ENCODE data around the gene CHPF2.

Gene CHPF2, protein sequence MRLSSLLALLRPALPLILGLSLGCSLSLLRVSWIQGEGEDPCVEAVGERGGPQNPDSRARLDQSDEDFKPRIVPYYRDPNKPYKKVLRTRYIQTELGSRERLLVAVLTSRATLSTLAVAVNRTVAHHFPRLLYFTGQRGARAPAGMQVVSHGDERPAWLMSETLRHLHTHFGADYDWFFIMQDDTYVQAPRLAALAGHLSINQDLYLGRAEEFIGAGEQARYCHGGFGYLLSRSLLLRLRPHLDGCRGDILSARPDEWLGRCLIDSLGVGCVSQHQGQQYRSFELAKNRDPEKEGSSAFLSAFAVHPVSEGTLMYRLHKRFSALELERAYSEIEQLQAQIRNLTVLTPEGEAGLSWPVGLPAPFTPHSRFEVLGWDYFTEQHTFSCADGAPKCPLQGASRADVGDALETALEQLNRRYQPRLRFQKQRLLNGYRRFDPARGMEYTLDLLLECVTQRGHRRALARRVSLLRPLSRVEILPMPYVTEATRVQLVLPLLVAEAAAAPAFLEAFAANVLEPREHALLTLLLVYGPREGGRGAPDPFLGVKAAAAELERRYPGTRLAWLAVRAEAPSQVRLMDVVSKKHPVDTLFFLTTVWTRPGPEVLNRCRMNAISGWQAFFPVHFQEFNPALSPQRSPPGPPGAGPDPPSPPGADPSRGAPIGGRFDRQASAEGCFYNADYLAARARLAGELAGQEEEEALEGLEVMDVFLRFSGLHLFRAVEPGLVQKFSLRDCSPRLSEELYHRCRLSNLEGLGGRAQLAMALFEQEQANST

DNA sequence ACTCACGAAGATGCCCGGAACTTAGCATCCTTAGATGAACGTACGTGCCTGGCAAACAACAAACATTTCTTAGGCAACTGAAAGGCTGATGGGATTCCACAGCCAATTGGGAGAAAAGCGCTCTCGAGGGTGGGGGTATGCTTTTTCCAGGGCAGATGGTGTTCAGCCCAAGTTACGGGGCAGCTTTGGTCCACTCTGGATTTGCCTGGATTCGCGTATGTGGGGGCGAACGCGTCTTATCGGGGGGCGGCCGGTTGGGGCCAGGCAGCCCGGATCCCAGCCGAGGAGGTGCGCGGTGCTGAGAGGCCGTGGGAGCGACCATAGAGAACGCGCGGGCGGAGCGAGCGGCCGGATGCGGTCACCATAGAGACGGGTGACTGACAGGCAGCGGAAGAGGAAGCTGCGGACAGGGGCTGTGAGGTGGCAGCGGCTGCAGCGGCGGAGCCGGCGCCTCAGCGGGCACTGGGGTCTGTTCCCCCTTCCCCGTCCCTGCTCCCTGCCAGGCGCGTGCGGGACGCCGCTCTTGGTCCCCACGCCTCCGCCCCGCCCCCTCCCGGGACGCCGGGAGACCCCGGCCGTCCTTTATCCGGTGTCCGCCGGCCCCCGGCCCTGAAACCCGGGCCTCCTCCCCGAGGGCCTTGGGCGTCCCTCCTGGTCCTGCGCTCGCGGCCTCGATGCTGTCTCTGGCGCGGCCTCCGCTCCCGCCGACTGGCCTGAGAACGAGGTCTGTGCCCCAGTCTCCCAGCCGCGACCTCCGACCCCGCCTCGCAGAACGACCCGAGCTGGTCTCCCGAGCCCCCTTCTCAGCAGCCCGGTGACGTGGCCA lies at the start of gene CHPF2:
Gene CHPF2, plus strand, starts transcription at position 393 of the 826 bp plus-strand sequence. CDS start 1,529 bp downstream, outside the sequence.
- DNase-seq (ENCODE audit: low read depth in 2 of 2) = peak; percentile 82 to 91

DNA sequence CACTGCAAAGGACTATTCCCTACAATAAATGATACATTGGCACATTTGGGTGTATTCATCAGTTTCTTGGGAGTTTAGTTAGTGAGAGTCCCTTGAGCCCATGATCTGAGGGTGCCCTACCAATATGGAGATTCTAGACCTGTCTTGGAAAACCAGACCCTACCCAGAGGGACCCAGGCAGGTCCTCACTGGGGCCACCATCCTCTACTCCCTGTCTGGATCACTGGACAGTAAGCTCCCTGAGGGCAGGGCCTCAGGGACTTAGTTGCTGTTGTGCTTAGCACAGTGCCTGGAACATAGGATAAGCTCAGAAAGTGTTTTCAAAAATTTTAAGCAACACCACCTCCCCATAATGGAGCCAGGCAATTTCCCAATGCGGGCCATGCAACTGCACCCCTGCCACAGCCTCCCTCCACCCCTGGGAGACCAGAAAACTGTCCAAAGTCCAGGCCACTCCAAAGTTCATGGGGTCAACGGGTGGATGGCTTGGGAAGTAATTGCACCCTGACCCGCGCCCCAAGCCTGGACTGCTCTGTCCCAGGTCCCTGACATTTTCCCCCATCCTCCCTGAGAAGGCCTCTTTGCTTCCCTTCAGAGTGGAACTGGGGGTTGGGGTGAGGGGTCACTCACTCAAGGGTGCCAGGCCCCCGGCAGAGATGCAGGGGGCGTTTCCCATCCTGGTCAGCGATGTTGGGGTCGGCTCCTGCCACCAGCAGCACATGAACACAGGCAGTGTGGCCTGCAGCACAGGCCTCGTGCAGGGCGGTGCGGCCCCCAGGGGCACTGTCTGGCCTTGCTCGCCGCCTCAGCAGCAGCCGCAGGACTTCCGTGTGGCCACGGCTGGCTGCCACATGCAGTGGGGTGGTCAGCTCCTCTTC lies 46.3 kb upstream of the CHPF2 start:
- DNase-seq (ENCODE audit: low read depth in 2 of 2) = no peak

DNA sequence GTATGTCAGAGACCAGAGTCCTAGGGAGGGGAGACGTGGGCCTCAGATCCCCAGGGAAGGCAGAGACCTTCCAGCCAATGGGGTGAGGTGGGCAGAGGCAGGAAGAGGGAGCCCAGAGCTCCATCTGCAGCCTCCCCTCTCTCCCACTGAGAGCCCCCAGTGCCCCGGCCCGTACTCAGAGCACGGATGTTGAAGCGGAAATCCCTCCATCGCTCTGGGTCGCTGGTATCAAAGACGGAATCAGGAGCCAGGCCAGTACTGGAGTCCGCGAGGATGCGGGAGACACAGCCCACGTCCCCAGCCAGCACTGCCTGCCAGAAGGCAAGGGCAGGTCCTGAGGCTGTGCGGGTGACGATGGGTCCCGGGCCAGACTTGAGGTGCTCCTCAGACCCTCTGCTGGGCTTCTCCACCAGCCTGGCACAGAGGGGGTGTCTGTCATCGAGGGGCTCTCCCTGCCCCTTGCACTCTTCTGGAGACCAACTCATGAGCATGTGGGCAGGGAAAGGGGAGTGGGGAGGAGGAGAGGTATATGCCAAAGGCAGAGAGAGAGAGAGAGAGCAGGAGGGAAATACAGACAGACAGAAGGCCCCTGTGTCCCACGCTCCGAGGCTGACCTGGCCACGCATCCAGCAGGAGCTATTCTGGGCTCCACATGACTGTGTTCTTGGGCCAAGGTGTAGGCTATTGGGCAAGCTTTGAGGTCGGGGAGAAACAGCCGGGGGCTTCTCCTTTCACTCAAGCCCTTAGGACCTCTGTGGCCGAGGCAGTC lies 45.5 kb upstream of the CHPF2 start, which contains the start of gene ASB10:
Gene ASB10, minus strand, starts transcription at position 611 of the 769 bp plus-strand sequence. Its CDS starts 120 bp downstream, at position 491.
- DNase-seq (ENCODE audit: low read depth in 2 of 2) = no peak

- DNase-seq (ENCODE audit: low read depth in 2 of 2) = no peak
Measured at GRCh38 chr7:151187409-151188251, 44.7 kb upstream of the CHPF2 start.

DNA sequence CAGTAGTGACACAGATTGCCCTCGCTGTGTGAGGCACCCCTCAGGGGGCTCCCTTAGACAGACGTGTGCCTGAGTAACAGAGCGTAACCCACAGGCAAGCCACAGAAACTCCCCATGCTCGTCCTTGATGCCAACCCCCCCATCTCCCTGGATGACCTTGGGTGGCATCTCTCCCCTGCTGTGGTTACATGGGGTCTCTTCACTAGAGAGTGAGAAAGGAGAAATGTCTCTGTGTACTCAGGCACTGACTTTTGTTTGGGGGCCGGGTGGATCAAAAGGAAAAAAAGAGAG lies 44.1 kb upstream of the CHPF2 start:
- DNase-seq (ENCODE audit: low read depth in 2 of 2) = no peak

DNA sequence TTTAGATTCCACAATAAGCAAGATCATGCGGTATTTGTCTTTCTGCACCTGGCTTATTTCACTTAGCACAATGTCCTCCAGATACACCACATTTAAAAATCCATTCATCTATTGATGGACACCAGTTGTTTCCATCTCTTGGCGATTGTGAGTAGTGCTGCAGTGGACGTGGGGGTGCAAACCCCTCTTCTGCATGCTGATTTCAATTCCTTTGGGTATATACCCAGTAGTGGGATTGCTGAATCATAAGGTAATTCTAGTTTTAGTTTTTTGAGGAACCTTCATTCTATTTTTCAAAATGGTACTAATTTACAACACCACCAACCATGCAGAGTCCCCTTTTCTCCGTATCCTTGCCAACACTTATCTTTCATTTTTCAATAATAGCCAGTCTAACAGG lies 43.2 kb upstream of the CHPF2 start:
- no peak for DNase-seq (ENCODE audit: low read depth in 2 of 2)

DNA sequence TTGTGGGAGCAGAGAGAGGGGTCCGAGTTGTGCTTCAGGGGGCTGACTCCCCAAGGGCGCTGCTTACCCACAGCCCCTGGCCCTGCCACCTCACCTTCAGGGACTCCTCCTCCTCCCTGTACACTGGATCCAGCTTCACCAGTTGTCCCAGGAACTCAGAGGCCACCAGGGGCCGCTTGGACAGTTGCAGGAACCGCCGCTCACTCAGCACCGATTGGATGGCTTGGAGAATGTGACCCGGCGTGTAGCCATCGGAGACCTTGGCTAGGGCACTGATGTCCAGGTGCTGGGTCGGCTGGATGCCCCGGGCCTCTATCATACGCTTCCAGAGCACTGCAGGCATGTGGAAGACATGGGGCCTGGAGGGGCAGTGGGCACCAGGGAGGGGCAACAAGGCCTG lies 40.7 kb upstream of the CHPF2 start:
- DNase-seq (ENCODE audit: low read depth in 2 of 2) = no peak

DNA sequence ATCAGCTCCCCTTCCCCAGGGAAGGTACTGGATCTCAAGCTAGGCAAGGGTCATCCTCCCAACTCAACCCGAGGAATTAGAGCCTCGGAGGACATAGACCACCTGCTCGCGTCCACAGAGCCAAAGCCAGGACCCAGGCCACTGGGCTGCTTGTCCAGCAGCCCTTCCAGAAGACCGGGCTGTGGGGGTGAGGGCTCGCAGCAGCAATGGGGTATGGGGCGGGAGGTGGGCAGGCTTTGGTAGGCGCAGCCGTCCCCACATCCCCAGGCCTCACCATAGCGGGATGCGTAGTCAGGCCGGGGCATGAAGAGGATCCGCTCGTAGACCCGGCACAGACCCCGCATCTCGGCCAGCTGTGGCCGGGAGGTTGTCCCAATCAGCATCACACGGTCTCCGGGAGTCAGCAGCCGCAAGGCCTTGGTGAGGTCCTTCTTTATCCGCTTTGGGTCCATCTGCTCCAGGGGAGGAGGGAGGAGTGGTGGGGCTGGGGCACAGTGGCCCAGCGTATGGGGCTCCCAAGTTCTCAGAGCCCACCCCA lies 40.2 kb upstream of the CHPF2 start:
- no peak for DNase-seq (ENCODE audit: low read depth in 2 of 2)

DNA sequence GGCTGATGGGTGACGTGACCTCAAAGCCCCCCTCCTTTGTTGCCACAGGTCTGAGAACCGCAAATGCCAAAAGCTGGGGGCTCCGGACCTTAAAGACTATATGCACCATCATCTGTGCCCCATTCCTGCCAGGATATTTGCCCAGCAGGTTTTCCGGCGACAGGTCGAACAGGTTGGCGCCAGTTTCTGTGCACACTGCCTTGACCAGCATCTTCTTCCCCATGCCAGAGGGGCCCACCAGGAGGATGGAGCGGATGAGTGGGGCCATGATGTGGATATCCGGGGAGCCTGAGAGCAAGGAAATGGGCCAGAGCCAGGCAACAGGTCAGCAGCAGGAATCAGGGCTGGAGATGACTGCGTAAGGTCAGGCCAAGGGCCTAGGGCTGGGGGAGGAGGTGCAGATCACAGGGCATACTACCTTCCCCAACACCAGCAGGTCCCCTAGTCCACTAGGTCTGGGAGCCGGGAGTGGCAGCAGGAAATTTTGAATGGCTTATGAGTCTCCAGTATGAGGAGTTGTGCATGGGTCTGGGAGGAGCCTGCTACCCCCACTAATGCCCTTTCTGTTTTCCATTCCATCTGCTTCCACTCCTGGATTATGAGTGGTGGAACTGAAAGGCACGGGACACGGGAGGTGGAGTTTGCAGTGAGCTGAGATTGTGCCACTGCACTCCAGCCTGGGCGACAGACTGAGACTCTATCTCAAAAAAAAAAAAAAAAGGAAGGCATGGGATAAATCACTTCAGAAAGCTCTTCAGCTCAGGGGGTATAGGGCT lies 38.9 kb upstream of the CHPF2 start:
- no peak for DNase-seq (ENCODE audit: low read depth in 2 of 2)

DNA sequence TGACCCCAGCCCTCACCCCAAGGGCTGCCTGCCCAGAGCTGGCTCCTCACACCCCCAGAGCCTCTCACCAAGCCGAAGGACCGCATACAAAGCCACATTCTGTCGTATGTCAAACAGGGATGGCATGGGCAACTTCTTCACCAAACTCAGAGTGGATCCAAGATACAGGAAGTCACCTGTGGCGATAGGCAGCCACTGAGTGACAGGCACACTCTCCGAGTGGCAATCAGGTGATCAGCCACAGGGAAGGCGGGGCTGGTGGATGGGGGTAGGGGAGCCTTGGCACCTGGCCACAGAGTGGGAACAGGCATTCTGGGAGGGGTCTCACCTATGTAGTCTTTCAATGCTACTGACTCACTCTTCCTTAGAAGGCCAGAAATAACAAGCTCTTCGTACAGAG lies 38.1 kb upstream of the CHPF2 start:
- no peak for DNase-seq (ENCODE audit: low read depth in 2 of 2)

GRCh38 chr7:151195616-151196450 lies 36.5 kb upstream of the CHPF2 start:
- DNase-seq (ENCODE audit: low read depth in 2 of 2) = no peak

DNA sequence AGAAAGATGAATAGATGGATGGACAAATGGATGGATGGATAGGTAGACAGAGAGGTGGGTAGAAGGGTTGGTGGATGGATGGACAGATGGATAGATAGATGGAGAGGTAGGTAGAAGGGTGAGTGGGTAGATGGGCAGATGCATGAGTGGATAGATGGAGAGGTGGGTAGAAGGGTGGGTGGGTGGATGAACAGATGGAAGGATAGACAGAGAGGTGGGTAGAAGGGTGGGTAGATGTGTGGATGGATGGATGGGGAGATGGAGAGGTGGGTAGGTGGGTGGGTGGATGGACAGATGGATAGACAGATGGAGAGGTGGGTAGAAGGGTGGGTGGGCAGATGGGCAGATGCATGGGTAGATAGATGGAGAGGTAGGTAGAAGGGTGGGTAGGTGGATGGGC lies 34.4 kb upstream of the CHPF2 start:
- no peak for DNase-seq (ENCODE audit: low read depth in 2 of 2)

- DNase-seq (ENCODE audit: low read depth in 2 of 2) = no peak
Measured at GRCh38 chr7:151198945-151199848, 33.1 kb upstream of the CHPF2 start.

DNA sequence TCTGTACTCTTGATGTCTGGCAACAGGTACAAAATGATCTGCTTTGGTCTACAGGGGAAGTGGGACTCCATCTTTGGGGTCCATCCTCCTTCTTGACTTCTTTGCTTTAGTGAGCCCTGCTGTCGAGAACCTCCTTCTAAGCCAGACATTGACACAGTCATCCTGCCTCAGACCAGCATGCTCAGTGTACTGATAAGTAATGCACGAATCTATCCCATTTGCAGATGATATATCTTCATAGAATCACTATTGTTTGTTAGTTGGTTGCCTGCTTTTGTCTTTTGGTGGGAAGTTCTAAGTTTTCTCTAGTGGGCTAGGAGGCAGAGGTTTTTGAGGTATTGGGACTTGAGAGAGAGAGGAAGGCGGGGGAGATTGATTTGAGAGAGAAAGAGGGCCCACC lies 30.9 kb upstream of the CHPF2 start:
- DNase-seq (ENCODE audit: low read depth in 2 of 2) = no peak

- DNase-seq (ENCODE audit: low read depth in 2 of 2) = no peak
Measured at GRCh38 chr7:151201751-151202150, 30.5 kb upstream of the CHPF2 start.

DNA sequence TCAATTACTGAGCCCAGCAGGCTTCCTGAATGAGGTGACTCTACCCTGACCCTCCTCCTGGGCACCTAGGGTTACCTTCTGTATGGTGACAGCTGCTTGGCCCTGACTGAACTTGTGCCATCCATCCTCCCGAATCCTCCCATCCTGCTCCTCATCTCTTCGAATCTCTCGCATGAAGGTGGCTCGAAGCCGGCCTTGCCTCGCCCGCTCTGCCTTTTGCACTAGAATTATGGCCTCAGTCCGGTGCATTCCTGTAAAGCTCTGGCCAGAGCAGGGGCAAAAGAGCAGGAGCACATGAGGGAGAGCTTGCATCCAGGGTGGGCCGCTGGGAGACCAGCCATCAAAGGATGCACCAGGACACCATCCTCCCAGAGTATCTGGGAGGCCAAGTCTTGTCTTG lies 29.4 kb upstream of the CHPF2 start:
- no peak for DNase-seq (ENCODE audit: low read depth in 2 of 2)
